ENCODE data around the gene INSM2. TPM values are rescaled to one million over a fixed set of nuclear protein-coding genes. Genes with fewer than 3 reads are reported as not detected.
A peak's percentile ranks its signal among the peaks of the same experiment; 100 is the strongest.

INSM2 gene
- total RNA-seq, 1 donor, result not detected

DNA sequence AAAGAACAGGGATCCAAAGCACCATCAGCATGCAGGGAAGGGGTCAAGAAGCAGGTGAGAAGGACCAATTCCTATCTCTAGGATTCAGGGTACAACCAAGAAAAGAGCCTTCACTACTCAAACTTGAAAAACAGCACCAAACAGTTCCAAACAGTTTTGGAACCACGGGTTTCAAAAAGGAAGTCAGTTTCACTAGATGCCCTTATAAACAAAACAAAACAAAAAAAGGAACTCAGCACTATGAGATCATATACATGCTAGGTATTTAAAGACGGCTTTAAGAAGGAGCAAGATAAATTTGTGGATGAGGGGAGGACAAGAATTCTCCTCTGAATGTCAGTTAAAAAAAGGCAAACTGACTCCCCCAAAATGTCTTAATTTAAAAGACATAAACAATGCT is 6.0 kb downstream of the INSM2 start:
- TF ChIP-seq CTCF (IDR thresholded peaks at IDR 0.05; ENCODE audit: insufficient read depth, low read depth, low read length), result no peak
- DNase-seq (ENCODE audit: low read depth), result no peak
- H3K4me3 ChIP-seq (ENCODE audit: low read depth, low read length), result no peak overlapping the region

DNA sequence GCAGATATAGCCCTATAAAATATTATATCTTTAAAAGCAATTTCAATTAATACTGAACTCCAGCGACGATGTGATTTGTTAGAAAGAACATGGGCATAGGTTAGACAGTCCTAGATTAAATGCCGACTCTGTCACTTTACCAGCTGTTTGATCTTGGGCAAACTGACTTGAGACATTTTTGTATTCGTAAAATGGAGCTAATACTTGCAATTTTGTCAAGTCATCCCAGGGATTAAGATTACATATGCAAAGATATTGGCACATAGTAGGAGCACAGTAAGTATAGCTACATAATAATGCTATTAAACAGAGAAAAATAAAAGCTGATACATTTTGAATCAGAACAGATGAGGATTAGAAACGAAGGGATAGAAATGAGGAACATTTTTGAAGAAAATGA is 9.0 kb downstream of the INSM2 start:
- no peak overlapping the region for H3K4me3 ChIP-seq (ENCODE audit: low read depth, low read length)
- DNase-seq (ENCODE audit: low read depth), result no peak
- TF ChIP-seq CTCF (IDR thresholded peaks at IDR 0.05; ENCODE audit: insufficient read depth, low read depth, low read length), result no peak

- no peak for TF ChIP-seq CTCF (IDR thresholded peaks at IDR 0.05; ENCODE audit: insufficient read depth, low read depth, low read length)
- H3K4me3 ChIP-seq (ENCODE audit: low read depth, low read length), result no peak overlapping the region
- DNase-seq (ENCODE audit: low read depth), result no peak
Observed at GRCh38 chr14:35549551-35549950, 15.6 kb downstream of the INSM2 start.

GRCh38 chr14:35551081-35551480 is 17.1 kb downstream of the INSM2 start:
- DNase-seq (ENCODE audit: low read depth), result no peak
- TF ChIP-seq CTCF (IDR thresholded peaks at IDR 0.05; ENCODE audit: insufficient read depth, low read depth, low read length), result no peak

GRCh38 chr14:35553808-35554207 is 19.8 kb downstream of the INSM2 start:
- TF ChIP-seq CTCF (IDR thresholded peaks at IDR 0.05; ENCODE audit: insufficient read depth, low read depth, low read length), result no peak
- DNase-seq (ENCODE audit: low read depth), result peak; percentile 17

More at GRCh38 chr14:35551081-35551480, 17.1 kb downstream of the INSM2 start:
- H3K4me3 ChIP-seq (ENCODE audit: low read depth, low read length), result no peak overlapping the region

DNA sequence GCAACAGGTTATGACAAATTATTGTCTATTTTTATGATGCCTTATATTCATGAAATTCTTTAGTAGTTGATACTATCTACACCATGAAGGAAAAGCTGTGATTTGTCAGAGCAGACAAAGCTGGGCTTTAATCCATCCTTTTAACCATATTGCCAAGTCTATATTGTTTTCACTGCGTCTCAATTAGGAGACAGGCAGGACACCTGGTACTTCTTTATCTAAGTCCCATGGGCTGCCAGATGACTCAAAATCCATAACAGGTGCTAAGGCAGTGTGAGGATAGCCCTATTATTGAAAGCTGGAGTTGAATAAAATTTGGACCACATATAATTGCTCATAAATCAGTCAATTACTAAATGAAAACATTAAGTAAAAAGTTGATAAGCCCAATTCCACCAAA is 22.6 kb downstream of the INSM2 start:
- H3K4me3 ChIP-seq (ENCODE audit: low read depth, low read length), result no peak overlapping the region
- DNase-seq (ENCODE audit: low read depth), result no peak
- TF ChIP-seq CTCF (IDR thresholded peaks at IDR 0.05; ENCODE audit: insufficient read depth, low read depth, low read length), result no peak

More at GRCh38 chr14:35553808-35554207, 19.8 kb downstream of the INSM2 start:
- no peak overlapping the region for H3K4me3 ChIP-seq (ENCODE audit: low read depth, low read length)

DNA sequence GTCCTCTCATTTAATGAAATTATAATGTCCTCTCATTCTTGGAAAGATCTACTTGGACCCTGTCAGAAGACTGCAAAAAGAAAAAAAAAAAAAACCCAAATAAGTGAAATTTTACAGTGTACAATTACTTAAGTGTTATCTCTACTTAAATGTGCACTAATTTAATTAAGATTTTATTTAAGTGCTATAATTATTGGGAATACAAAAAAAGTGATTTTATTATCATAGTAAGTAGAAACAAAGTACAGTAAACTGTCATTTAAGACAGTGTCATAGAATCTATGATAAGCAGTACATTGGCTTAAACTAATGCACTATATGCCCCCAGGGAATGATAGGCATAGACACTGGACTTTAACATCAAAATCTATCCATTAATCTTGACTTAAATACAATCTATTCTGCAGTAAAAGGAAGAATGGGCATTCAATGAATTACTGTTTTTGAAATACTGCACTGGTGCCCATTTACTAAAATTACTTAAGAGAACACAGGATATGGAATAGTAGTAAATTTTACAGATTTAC is 23.3 kb downstream of the INSM2 start:
- no peak overlapping the region for H3K4me3 ChIP-seq (ENCODE audit: low read depth, low read length)
- no peak for DNase-seq (ENCODE audit: low read depth)
- TF ChIP-seq CTCF (IDR thresholded peaks at IDR 0.05; ENCODE audit: insufficient read depth, low read depth, low read length), result no peak
